ENCODE results near the gene TANC1.

TANC1 gene

GRCh38 chr2:158994920-158995676, 26.7 kb downstream of the TANC1 start:
- no peak for DNase-seq (ENCODE audit: low read depth in 3 of 3)

- DNase-seq (ENCODE audit: low read depth in 3 of 3) = no peak
Measured at GRCh38 chr2:158995677-158996049, 27.2 kb downstream of the TANC1 start.

- DNase-seq (ENCODE audit: low read depth in 3 of 3) = no peak
Measured at GRCh38 chr2:158996378-158996993, 28.0 kb downstream of the TANC1 start.

- no peak for DNase-seq (ENCODE audit: low read depth in 3 of 3)
Measured at GRCh38 chr2:158997037-158997790, 28.8 kb downstream of the TANC1 start.

- no peak for DNase-seq (ENCODE audit: low read depth in 3 of 3)
Measured at GRCh38 chr2:158998551-158999248, 30.3 kb downstream of the TANC1 start.

GRCh38 chr2:158999458-158999857, 31.0 kb downstream of the TANC1 start:
- no peak for DNase-seq (ENCODE audit: low read depth in 3 of 3)

GRCh38 chr2:159000072-159000471, 31.6 kb downstream of the TANC1 start:
- DNase-seq (ENCODE audit: low read depth in 3 of 3) = no peak

- no peak for DNase-seq (ENCODE audit: low read depth in 3 of 3)
Measured at GRCh38 chr2:159002462-159003111, 34.1 kb downstream of the TANC1 start.

GRCh38 chr2:159003555-159003954, 35.1 kb downstream of the TANC1 start:
- DNase-seq (ENCODE audit: low read depth in 3 of 3) = no peak

GRCh38 chr2:159004849-159005248, 36.4 kb downstream of the TANC1 start:
- no peak for DNase-seq (ENCODE audit: low read depth in 3 of 3)

- DNase-seq (ENCODE audit: low read depth in 3 of 3) = no peak
Measured at GRCh38 chr2:159009940-159010339, 41.5 kb downstream of the TANC1 start.

GRCh38 chr2:159010340-159010739, 41.9 kb downstream of the TANC1 start:
- no peak for DNase-seq (ENCODE audit: low read depth in 3 of 3)

GRCh38 chr2:159010963-159011362, 42.5 kb downstream of the TANC1 start:
- no peak for DNase-seq (ENCODE audit: low read depth in 3 of 3)

- DNase-seq (ENCODE audit: low read depth in 3 of 3) = no peak
Measured at GRCh38 chr2:159012142-159012541, 43.7 kb downstream of the TANC1 start.

GRCh38 chr2:159013103-159013502, 44.7 kb downstream of the TANC1 start:
- DNase-seq (ENCODE audit: low read depth in 3 of 3) = no peak

- DNase-seq (ENCODE audit: low read depth in 3 of 3) = no peak
Measured at GRCh38 chr2:159015174-159015573, 46.7 kb downstream of the TANC1 start.

GRCh38 chr2:159015823-159016222, 47.4 kb downstream of the TANC1 start:
- no peak for DNase-seq (ENCODE audit: low read depth in 3 of 3)

GRCh38 chr2:159017837-159018236, 49.4 kb downstream of the TANC1 start:
- no peak for DNase-seq (ENCODE audit: low read depth in 3 of 3)

GRCh38 chr2:159019021-159019420, 50.6 kb downstream of the TANC1 start:
- no peak for DNase-seq (ENCODE audit: low read depth in 3 of 3)

- DNase-seq (ENCODE audit: low read depth in 3 of 3) = no peak
Measured at GRCh38 chr2:159022019-159022418, 53.6 kb downstream of the TANC1 start.

GRCh38 chr2:159026170-159026569, 57.7 kb downstream of the TANC1 start:
- no peak for DNase-seq (ENCODE audit: low read depth in 3 of 3)

GRCh38 chr2:159028776-159029175, 60.3 kb downstream of the TANC1 start:
- no peak for DNase-seq (ENCODE audit: low read depth in 3 of 3)
